DOHH2 (cell line): ENCODE measurements around the gene ARHGAP20.

ENCODE experiments used
- CTCF ChIP-seq: fragments of 200-600 bp; sonication (generic); IDR thresholded peaks from one replicate; pipeline ENCODE4 v1.5.1; 2014; ENCODE audit warnings: antibody characterized with exemption, mild to moderate bottlenecking, low read depth, low read length; ENCODE audit not compliant: poor library complexity, severe bottlenecking
- EZH2phosphoT487 ChIP-seq: fragments of 200-600 bp; sonication (generic); IDR thresholded peaks from 2 replicates; pipeline ENCODE4 v1.6.1; 2017; ENCODE audit warnings: borderline replicate concordance, mild to moderate bottlenecking, antibody characterized with exemption, low read length, moderate library complexity, mixed read lengths

- TF ChIP-seq CTCF (no peak), EZH2phosphoT487 (no peak)
Measured at GRCh38 chr11:110587972-110588371, 124.3 kb downstream of the ARHGAP20 start.
